Left forelimb (tissue), 1 donor: ENCODE data around the gene C14orf132.

ENCODE experiments used
- DNase-seq: peaks from one replicate; pipeline ENCODE4 v3.0.0-alpha.2; 2018; ENCODE audit warnings: low spot score

The C14orf132 gene

DNA sequence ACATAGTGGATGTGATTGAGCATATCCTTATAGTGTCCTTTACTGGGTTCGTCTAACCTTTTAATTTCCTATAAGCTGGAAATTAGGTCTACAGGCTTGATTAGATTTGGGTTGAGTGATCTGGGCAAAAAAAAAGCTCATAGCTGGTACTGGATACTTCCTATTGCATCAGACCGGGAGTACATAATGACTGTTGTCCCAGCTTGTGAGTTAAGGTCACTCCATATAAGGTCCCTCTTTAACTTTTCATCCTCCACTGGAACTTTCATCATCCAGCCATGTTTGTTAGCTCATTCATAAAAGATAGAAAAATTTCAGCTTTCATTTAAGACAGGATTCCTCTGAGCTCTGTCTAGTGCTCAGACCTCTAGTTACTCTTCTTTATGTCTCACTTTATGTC, 80.8 kb downstream of the C14orf132 start:
- no peak for DNase-seq

DNA sequence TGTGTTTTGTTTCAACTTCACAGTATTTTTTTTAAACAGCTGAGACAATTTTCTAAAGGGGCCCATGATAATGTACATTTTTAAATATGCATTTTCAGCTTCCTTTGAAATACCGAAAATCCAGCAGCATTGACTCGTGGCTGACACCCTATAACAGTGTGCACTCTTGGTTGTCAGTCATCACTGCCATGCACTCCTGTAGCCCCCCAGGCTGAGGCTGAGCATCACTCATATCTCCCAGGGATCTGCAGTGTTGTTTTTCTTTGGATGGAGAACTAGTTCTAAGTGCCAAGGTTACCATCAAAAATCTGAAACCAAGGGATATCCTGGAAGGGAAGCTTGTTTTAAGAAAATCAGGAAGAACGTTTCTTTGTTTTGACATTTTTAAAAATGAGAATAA, 81.2 kb downstream of the C14orf132 start:
- DNase-seq, result no peak

DNA sequence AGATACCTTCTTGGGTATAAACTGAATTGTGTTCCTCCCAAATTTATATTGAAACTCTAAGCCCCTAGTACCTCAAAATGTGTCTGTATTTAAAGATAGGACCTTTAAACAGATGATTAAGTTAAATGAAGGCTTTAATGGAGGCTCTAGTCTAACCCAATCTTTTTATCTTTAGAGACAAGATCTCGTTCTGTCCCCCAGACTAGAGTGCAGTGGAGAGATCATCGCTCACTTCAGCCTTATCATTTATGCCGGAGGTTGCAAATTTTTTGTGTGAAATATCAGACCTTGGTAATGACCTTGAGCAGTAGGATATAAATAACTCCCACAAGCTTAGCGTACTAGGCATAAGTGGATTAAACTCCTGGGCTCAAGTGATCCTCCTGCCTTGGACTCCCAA, 81.8 kb downstream of the C14orf132 start:
- no peak for DNase-seq

DNA sequence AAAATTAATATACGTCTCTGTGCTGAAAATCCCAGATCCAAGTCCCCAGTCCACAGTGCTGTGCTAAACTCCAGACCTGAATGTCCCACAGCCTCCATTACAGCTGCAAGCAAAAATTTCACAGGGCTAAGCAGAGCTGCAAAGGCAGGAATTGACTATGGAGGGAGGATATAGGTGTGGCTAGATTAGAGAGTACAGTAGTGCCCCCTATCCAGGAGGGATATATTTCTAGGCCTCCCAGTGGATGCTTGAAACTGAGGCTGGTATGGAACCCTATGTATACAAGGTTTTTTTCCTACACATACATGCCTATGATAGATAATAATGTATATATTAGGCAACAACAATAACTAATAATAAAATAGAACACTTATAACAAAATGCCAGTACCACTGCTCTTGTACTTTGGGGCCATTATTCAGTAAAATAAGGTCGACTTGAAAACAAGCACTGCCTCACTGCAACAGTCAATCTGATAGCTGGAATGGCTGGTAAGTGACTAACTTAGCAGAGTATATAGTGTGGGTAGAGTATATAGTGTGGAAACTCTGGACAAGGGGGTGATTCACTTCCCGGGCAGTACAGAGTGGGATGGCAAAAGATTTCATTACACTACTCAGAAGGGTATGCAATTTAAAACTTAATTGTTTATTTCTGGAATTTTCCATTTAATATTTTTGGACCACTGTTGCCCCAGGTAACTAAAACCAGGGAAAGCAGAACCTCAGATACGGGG, 82.7 kb downstream of the C14orf132 start:
- DNase-seq, result no peak

DNA sequence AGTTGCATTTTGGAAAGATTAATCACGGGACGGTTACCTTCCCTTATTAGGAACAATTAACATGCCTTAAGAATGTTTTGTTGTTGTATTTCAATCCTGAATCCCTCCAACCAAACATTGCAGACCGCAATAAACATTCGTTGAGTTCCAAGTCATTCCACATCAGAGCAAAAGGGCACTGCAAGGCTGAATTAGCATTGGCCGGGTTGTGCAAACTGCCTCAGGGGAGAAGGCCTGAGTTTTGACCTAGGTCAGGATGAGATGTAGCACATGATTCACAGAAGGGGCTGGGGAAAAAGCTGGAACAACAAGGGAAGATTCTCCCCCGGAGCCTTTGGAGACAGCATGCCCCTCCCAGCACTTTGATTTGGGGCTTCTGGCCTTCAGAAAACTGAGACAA, 83.3 kb downstream of the C14orf132 start:
- DNase-seq, result no peak

DNA sequence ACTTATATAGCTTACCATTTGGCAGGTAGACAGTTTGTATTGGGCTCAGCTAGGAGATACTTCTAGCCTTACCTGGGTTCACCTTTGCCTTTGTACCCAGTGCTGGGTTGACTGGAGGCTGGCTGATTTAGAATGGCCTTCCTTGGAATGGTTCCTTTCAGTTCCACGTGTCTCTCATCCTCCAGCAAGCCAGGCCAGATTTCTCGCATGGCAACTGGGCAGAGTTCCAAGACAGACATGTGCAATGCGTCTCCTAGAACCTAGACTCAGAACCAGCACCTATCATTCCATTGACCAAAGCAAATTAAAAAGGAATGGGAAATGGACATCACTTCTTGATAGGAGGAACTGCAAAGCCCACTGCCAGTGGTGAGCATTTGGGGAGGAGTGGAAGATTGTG, 86.4 kb downstream of the C14orf132 start:
- DNase-seq, result no peak

DNA sequence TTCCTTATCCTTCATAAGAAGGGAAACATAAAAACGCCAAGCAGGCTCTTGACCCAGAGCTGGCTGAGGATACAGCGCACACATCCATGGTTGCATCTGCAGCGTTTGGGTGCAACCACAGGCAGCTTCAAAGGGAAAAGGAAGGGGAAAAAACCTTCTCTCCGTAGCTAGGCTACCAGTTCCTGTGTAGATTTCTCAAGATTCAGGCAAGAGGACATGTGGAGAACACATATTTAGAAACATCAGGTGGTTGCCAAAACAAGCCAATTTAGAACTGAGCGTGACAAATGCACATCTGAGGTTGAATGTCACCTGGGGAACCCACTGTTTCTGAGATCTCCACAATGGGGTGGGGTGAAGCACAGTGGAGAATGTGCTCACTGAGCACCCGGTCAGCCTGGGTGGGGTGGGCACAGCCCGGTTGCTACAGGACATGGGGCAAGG, 87.2 kb downstream of the C14orf132 start:
- no peak for DNase-seq

DNA sequence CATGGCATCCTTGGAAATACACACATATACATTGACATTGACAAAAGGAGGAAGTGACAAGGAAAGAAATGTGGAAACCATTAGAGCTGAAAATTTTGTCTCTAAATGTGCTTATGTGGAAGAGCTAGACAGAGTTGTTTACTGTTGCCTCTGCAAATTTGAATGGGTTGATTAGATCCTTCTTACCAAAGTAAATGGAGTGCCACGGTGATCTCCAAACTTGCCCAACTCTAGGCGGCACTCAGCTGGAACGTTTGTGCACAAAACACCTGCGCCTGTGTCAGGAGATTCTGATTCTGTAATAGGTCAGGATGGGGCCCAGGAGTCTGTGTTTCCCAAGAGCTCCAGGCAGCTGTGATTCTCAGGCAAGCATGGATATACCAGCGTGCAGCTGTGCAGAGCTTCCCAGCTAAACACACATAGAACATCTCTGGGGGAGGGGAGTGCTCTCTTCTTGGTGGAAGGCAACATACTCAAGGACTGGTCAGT, 87.7 kb downstream of the C14orf132 start:
- DNase-seq, result no peak

DNA sequence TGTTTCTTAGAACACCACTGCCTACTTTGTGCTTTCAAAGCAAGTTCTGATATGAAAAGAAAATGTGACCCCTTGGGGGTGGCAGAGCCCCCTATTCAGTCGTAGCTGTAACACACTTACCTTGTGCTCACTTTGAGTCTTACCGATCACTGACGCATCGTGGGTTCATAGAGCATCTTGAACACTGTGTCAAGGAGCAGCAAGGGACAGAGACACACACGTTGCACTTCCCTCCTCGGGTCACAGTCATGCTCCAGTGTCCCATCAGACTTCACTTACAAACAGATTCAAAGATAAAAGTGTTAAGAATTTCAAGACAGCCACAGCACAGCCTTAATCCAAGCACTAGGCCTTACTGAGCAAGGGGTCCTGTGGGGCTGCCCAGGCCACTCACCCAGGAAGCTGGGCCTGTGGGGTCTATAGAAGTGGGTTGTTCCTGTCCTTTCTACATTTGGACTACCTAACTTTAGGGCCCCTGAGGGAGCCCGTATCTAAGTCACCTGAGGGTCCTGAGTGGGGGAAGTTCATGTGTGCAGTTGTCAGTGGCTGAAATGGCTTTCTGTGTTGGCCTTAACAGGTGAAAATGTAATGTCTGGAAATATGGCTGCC, 90.1 kb downstream of the C14orf132 start:
- DNase-seq, result no peak

DNA sequence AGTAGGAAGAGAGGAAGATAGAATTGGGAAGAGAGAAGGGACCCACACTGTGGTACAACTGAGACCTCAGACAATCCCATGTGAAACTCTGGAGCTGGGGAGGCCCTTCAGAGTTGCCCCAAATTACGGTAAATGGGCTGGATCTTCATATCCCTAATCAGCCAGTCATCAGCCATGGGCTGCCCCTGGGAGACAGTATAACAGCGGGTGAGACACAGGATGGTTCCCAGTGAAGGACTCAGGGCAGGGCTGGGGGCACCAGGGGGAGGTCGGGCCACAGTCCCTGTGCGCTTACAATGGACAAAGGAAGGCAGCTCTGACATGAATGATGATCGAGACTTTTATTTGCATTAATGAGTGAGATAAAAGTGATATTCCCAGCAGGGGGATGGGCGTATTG, 91.2 kb downstream of the C14orf132 start:
- no peak for DNase-seq

DNA sequence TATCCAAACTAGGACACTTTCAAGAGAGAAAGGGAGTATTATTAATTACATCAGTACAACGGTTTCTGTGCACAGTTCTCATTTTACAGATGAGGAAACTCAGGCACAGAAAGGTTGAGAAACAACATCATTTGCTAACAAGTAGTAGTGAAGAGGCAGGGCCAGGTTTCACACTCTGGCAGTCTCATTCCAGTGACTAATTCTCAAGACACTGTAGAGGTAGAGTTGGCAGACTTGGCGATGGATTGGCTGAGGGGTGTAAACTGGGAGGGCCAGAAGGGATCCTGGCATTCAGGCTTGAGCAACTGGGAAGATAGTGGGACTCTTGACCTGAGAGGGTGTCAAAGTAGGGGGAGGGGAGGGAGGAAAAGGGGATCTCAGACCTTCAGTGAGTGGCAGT, 91.7 kb downstream of the C14orf132 start:
- no peak for DNase-seq

DNA sequence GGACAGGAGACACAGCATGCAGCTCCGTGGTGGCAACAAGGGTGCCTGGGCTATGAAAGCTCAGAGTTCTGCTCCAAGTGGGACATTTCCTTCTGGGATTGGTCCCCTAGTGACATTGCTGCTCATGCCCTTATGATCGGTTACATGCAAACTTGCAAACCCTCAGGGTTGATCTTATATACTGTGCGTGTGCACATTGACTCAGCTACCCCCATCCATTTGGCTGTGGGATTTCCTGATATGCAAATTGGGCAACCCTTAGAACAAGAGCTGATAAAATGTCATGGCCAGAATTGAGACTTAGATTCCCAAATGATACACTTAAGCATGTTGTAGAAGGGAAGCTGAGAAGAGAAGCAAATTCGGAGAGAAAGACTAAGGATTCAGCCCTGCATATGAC, 92.7 kb downstream of the C14orf132 start:
- DNase-seq, result no peak

DNA sequence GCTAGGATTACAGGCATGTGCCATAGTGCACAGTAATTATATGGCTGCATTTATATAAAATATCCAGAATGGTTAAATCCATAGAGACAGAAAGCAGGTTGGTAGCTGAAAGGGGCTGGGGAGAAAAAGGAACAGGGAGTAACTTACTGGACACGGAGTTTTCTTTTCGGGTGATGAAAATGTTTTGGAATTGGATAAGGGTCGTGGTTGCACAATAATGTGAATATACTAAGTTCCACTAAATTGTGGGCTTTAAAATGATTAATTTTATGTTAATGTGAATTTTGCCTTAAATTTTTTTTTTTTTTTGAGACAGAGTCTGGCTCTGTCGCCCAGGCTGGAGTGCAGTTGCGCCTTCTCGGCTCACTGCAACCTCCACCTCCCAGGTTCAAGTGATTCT, 95.3 kb downstream of the C14orf132 start:
- DNase-seq, result no peak

DNA sequence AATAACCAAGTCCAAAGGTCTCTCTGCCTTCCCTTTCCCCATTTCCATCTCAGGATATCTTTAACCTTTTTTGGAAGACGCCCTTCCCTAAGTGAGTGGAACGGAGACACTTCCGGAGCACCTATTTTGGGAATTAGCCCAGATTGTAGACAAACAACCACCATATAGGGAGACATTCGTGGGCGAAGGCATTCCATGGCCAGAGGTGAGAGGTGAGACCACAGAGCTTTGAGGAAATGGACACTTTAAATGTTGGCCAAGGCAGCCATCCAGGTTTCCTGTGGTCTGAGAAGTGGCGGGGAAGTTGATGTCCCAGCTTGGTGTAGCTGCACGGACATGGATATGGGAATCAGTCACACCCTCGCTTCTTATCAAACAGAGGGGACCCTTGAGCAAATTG, 96.1 kb downstream of the C14orf132 start:
- no peak for DNase-seq

DNA sequence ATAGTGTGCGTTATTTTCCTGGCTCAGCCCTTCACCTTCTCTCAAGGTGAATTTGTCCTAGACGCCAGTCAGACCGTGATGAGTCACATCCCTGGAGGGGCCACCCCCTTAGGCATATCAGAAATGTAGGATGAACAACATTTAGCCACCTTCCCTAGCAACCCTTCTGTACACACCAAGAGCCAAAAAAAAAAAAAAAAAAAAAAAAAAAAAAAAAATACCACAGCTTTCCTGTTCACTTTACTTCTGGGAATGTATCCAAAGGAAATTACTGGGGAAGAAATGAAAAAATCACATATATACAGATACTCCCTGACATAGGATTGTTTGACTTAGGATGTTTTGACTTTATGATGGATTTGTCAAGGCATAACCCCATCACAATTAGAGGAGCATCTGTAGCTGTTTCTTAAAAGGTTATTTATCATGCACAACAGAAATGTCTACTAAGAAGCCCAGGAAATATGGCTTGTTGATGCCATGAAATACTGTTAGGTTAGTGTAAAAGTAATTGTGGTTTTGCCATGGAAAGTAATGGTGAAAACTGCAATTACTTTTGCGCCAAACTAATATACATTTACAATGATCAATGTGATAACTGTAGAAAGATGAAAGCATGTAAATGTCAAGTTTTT, 97.3 kb downstream of the C14orf132 start:
- no peak for DNase-seq

DNA sequence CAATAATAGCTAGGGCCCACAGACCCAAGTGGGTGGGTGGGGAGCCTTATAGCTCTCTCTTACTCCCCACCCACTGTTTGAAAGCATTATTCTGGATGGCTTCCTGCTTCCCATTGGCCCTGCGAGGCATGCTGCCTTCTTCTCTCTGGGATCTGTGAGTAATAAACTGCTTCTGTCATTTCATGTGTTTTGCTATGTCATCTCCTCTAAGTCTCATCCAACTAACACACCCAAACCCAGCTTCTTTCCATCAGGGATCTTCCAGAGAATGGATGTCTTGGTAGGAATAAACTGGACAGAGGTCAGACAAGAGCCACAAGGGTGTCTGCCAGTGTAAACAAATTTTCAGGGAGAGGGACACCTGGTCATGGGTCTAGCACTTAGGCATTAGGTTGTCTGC, 99.1 kb downstream of the C14orf132 start:
- no peak for DNase-seq

DNA sequence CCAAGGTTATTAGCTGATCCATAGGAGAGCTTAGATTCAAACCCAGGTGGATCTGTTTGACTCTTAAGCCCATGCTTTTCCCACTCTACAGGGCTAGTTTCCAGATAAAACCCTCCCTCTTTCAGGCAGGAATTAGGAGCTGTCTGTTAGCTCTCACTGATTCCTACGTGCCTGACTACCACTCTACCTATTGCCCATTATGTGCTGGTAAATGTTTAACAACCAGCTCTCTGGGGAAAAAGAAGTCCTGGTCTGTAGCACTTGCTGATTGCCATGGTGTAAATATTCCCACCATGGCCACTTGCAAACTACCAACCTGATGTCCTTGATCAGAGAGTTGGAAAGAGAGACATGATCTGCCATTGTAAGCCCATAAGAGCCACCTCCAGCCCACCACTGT, 100.0 kb downstream of the C14orf132 start:
- no peak for DNase-seq

DNA sequence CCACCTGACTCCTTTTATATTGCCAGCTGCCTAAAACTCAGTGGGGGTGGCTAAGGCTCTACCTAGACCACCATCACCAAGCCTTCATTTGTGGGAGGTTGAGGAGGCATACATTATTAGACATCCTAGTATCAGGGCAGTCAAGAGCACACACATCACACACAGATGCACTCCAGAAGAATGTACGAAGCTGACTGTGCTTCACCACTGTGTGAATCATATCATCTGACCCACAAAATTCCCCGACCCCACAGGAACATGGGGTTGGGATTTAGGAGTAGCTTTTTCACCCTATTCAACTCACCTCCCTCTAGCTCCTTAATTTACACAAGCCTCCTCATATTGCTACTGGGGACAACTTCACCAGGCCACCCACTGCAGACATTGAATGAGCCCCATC, 100.7 kb downstream of the C14orf132 start:
- no peak for DNase-seq

DNA sequence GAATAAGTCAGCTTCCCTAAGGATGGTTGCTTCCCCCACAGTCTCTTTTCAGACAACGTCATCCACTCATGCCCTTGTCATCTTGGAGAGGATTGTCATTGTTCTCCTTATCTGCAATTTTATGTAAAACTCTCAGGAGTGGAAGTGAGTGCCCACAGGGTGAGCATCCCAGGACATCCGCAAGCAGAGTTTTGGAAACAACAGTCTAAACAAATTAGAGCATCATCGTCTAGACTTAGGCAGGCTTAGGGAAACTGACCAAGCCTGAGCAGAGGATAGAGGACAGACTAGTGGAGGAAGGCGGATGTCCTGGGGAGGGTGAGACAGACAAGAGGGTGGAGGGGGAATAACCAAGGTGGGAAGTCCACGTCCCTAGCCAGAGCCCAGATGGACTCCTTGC, 101.8 kb downstream of the C14orf132 start:
- no peak for DNase-seq
